ENCODE measurements around the gene MAPKAP1.

- no peak for TF ChIP-seq TAF1 (IDR thresholded peaks at IDR 0.05; ENCODE audit: borderline replicate concordance, low read depth, low read length)
- no peak for TF ChIP-seq POLR2A (IDR thresholded peaks at IDR 0.05; ENCODE audit: low read depth, low read length)
Measured at GRCh38 chr9:125406810-125407087, 300.3 kb downstream of the MAPKAP1 start.
